PC-3 (cell line): ENCODE data around the gene MT3. TPM values are rescaled to one million over a fixed set of nuclear protein-coding genes. Genes with fewer than 3 reads are reported as not detected.

Experiments
- ATAC-seq: fragments of 200-7000 bp; cut with Tn5 transposase; 2 replicates; pipeline ENCODE4 v1.9.1; 2020; ENCODE audit warnings: mild to moderate bottlenecking, moderate library complexity
- BruUV-seq: library from RNA; stranded (reverse); fragments of 400-500 nt; replicated peaks from 2 replicates; lab custom pipeline; 2021; lab: Mats Ljungman, UMichigan
- CTCF ChIA-PET: fragments of 300-600 bp; sonication (Branson Sonifier 250); formaldehyde crosslinking; loops from one replicate; lab custom pipeline; 2022; ENCODE audit warnings: antibody characterized with exemption; lab: Charles Lee
- POLR2A ChIA-PET: fragments of 300-600 bp; sonication (Branson Sonifier 250); formaldehyde crosslinking; loops from one replicate; lab custom pipeline; 2022; ENCODE audit warnings: antibody characterized with exemption; ENCODE audit not compliant: unreplicated experiment; lab: Charles Lee
- DNase-seq: peaks from one replicate; pipeline ENCODE4 v3.0.0-alpha.2; 2015
- H2AFZ ChIP-seq: fragments of 300-600 bp; sonication (generic); 2 replicates; pipeline ENCODE4 v1.6.0; 2016; ENCODE audit warnings: antibody characterized with exemption, low read length
- H3F3A ChIP-seq: fragments of 300-600 bp; sonication (generic); one replicate; pipeline ENCODE4 v1.6.0; 2017; ENCODE audit warnings: antibody characterized with exemption, low read length, control low read depth, mild to moderate bottlenecking; ENCODE audit not compliant: unreplicated experiment
- H3K27ac ChIP-seq: fragments of 300-600 bp; sonication (generic); 2 replicates; pipeline ENCODE4 v1.5.1; 2016; ENCODE audit warnings: mild to moderate bottlenecking, low read length
- H3K27me3 ChIP-seq: fragments of 300-600 bp; sonication (generic); 2 replicates; pipeline ENCODE4 v1.6.1; 2016; ENCODE audit warnings: low read length, mixed read lengths
- H3K36me3 ChIP-seq: fragments of 300-600 bp; sonication (generic); 2 replicates; pipeline ENCODE4 v1.6.1; 2016; ENCODE audit warnings: low read depth, mixed run types, low read length, mixed read lengths
- H3K4me1 ChIP-seq: fragments of 300-600 bp; sonication (generic); 2 replicates; pipeline ENCODE4 v1.5.1; 2016; ENCODE audit warnings: low read length; ENCODE audit not compliant: insufficient read depth
- H3K4me2 ChIP-seq: fragments of 300-600 bp; sonication (generic); 2 replicates; pipeline ENCODE4 v1.6.0; 2016; ENCODE audit warnings: low read length
- H3K4me3 ChIP-seq: fragments of 300-600 bp; sonication (generic); 2 replicates; pipeline ENCODE4 v1.5.1; 2016; ENCODE audit warnings: mild to moderate bottlenecking, low read length, mixed read lengths
- H3K79me2 ChIP-seq: fragments of 300-600 bp; sonication (generic); 2 replicates; pipeline ENCODE4 v1.6.1; 2017; ENCODE audit warnings: low read length, mixed read lengths
- H3K9ac ChIP-seq: fragments of 300-600 bp; sonication (generic); 2 replicates; pipeline ENCODE4 v1.6.0; 2016; ENCODE audit warnings: mild to moderate bottlenecking, low read length
- H3K9me2 ChIP-seq: fragments of 300-600 bp; sonication (generic); replicated peaks from 2 replicates; pipeline ENCODE4 v1.6.1; 2016; ENCODE audit warnings: mixed run types, low read length, mixed read lengths
- H3K9me3 ChIP-seq: fragments of 300-600 bp; sonication (generic); 2 replicates; pipeline ENCODE4 v1.6.1; 2016; ENCODE audit warnings: low read length, mixed read lengths
- H4K20me1 ChIP-seq: fragments of 300-600 bp; sonication (generic); 2 replicates; pipeline ENCODE4 v1.6.1; 2016; ENCODE audit warnings: low read length, mixed read lengths
- CTCF ChIP-seq: fragments of 300-600 bp; sonication (generic); conservative IDR thresholded peaks from 2 replicates; pipeline ENCODE4 v1.5.1; 2017; ENCODE audit warnings: antibody characterized with exemption, low read depth, mild to moderate bottlenecking, low read length
- EZH2 ChIP-seq: fragments of 300-600 bp; sonication (generic); IDR thresholded peaks from one replicate; pipeline ENCODE4 v1.6.1; 2017; ENCODE audit warnings: antibody characterized with exemption, mild to moderate bottlenecking, low read length; ENCODE audit not compliant: unreplicated experiment
- EZH2phosphoT487 ChIP-seq: fragments of 300-600 bp; sonication (generic); IDR thresholded peaks from 2 replicates; pipeline ENCODE4 v1.6.1; 2018; ENCODE audit warnings: mild to moderate bottlenecking, antibody characterized with exemption, low read length, borderline replicate concordance
- intact Hi-C: fragments of 100-400 bp; cut with micrococcal nuclease; formaldehyde crosslinking; loops from 2 replicates; pipeline ENCODE4 v1.9.0; 2023
- total RNA-seq: library from RNA; depleted of rRNA; stranded (reverse); fragments of >200 nt; gene quantifications from 2 replicates; pipeline ENCODE4 v1.2.3, GENCODE V29; 2014

Gene MT3
- total RNA-seq, 1 experiment from 2014 or later: not detected

- DNase-seq (no peak), ATAC-seq (no peak)
- Histone ChIP-seq H3K9ac (no peak overlapping the region), H3K79me2 (no peaks in the 10 kb centered on the region), H2AFZ (no peak overlapping the region), H3K9me2 (no peaks in the 10 kb centered on the region), H4K20me1 (no peaks in the 10 kb centered on the region), H3F3A (no peaks in the 10 kb centered on the region), H3K36me3 (no peaks in the 10 kb centered on the region), H3K27ac (no peak overlapping the region), H3K4me3 (no peak overlapping the region), H3K4me2 (no peak overlapping the region), H3K4me1 (peaks cover under 1% of the 10 kb centered on the region; the same call in 1 of the 2 replicates), H3K9me3 (no peaks in the 10 kb centered on the region), H3K27me3 (no peaks in the 10 kb centered on the region)
- BruUV-seq: no TSS peak
- CTCF ChIA-PET: no interaction called here
- intact Hi-C loops: no loop called here
- POLR2A ChIA-PET: no interaction called here
- no peak for TF ChIP-seq CTCF
- no peak for TF ChIP-seq EZH2phosphoT487
These were observed 17.8 kb upstream of the MT3 start for GRCh38 chr16:56571525-56571924.

GRCh38 chr16:56574625-56575024, 14.7 kb upstream of the MT3 start:
- POLR2A ChIA-PET: no interaction called here
- CTCF ChIA-PET: no interaction called here
- H3K27ac ChIP-seq: no peak overlapping the region
- no peak overlapping the region for H3K4me3 ChIP-seq
- no peak for TF ChIP-seq CTCF
- TF ChIP-seq EZH2: no peak
- no peak for TF ChIP-seq EZH2phosphoT487
- no peaks in the 10 kb centered on the region for H3K9me2 ChIP-seq
- DNase-seq (no peak), ATAC-seq (no peak)
- no peaks in the 10 kb centered on the region for H3K36me3 ChIP-seq
- no peaks in the 10 kb centered on the region for H3K79me2 ChIP-seq
- intact Hi-C loops: no loop called here
- peaks cover 4% of the 10 kb centered on the region; the same call in 1 of the 2 replicates for H3K4me1 ChIP-seq
- no peak overlapping the region for H2AFZ ChIP-seq
- no peaks in the 10 kb centered on the region for H3K9me3 ChIP-seq
- H4K20me1 ChIP-seq: no peaks in the 10 kb centered on the region
- BruUV-seq: no TSS peak
- no peaks in the 10 kb centered on the region for H3K27me3 ChIP-seq
- no peak overlapping the region for H3K9ac ChIP-seq
- H3F3A ChIP-seq: no peaks in the 10 kb centered on the region
- no peak overlapping the region for H3K4me2 ChIP-seq

- no peaks in the 10 kb centered on the region for H3K36me3 ChIP-seq
- peak; percentile 88 for DNase-seq
- H3F3A ChIP-seq: no peaks in the 10 kb centered on the region
- H3K4me3 ChIP-seq: no peak overlapping the region
- H3K79me2 ChIP-seq: no peaks in the 10 kb centered on the region
- H3K9me2 ChIP-seq: no peaks in the 10 kb centered on the region
- no peak overlapping the region; the same call in 1 of the 2 replicates for H3K9ac ChIP-seq
- no TSS peak for BruUV-seq
- intact Hi-C loops: loop anchor here (1.0 kb wide), 1 partner anchor 126 kb away; no protein-coding TSS in a partner anchor
- peak overlapping the region; percentile 40; the same call in 1 of the 2 replicates for H3K27ac ChIP-seq
- no peak for TF ChIP-seq EZH2phosphoT487
- peak; percentile 84 for TF ChIP-seq CTCF
- TF ChIP-seq EZH2: no peak
- ChIA-PET CTCF (interaction anchor here (0.6 kb wide), 1 partner anchor 123 kb away, joined by 4 read pairs; no protein-coding TSS in a partner anchor), POLR2A (no interaction called here)
- no peak overlapping the region for H3K4me2 ChIP-seq
- H2AFZ ChIP-seq: peak overlapping the region; percentile 42; the same call in 1 of the 2 replicates
- peaks cover 4% of the 10 kb centered on the region; the same call in 1 of the 2 replicates for H3K4me1 ChIP-seq
- H4K20me1 ChIP-seq: no peaks in the 10 kb centered on the region
- H3K9me3 ChIP-seq: no peaks in the 10 kb centered on the region
- peak; percentile 93 for ATAC-seq
- H3K27me3 ChIP-seq: no peaks in the 10 kb centered on the region
These were observed 12.6 kb upstream of the MT3 start for GRCh38 chr16:56576585-56577299.
